HG03139 (cell line): ENCODE measurements around the gene ATG101.

ENCODE experiments used
- ATAC-seq: cut with Tn5 transposase; IDR thresholded peaks from one replicate; pipeline ENCODE4 v1.9.1; 2021; ENCODE audit not compliant: unreplicated experiment

ATG101 gene

DNA sequence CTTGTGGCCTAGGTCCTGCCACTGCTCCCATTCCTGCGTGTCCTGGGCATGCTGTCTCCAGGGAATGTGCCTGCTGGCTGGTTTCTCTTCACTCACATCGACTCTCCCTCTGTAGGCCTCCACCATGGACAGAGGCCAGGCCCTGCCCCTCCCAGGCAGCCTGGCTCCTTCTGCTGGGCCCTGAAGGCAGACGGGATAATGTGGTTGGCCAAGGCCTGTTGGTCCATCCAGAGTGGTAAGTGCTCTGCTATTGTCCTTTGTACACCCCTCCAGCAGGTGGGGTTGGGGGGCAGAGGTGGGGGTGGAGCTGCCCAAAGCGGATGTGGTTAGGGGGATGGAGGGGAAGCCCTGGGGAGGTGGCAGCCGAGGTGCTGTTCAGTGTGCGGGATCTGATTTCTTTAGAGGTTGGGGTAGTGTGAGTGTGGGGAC lies 28.1 kb upstream of the ATG101 start:
- ATAC-seq, result no peak

DNA sequence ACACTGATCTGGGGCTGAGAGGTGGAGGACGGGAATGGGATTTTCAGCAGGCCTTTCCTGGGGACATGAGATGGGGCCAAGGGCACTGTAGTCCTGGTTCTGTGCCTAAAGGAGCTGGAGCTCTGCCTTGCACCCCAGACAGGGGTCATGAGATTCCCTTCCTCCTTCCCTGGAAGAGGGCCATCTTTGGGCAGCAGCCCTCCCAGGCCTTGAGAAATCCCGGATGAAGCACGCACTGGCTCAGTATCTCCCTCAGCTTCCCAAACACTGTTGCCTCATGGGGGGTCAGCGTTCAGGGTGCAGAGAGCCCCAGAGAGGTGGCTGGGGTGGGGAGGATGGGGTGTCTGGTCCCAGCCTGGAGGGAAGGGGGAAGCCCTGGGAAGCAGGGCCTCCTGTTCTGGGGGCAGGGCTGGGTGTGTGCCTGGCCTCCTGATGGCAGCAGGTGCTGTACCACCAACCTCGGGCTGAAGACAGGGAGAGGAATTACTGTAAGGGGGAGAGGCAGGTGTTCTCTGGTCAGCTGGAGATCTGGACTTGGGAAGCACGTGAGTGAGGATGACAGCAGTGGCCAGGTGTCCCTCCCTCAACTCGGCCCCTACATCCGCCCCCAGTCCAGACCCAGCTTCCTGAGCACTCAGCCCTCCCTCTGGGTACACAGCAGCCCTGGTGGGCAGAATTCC lies 26.9 kb upstream of the ATG101 start:
- no peak for ATAC-seq

DNA sequence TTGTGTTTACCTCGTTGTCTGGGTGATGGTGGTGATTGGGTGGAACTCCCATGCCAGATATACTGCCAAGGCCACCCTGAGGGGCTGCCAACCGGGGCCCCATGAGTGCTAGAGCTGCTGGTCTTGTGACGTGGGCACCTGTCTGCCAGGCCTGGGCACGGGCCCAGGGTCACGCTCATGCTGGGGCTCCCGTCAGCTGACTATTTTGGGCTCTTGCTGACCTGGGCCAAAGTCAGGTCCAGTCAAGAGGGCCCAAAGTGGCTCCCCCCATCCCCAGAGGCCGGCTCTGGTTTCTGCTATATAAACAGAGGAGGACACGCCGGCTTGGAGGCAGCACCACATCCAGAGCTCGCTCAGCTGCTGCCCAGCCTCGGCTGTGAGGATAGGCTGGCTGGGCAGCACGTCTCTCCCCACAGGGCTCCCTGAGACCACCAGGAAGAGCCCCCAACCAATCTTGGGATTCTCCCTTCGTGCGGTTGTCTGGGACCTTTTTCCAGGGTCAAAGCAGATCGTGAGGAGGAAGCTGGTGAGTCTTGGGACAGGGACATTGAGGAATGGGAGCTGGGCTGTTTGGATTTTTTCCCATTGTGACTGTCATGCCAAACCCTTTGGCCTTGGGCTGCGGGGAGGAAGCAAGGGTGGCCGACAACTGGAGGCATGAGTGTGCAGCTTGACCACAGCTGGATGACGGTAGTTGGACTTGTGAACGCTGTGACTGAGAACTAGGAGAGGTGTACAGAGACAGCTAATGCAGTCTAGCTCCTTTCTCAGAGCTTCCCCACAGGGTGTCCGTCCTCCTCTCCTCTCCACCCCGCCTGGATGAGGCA lies 26.2 kb upstream of the ATG101 start:
- ATAC-seq, result no peak

DNA sequence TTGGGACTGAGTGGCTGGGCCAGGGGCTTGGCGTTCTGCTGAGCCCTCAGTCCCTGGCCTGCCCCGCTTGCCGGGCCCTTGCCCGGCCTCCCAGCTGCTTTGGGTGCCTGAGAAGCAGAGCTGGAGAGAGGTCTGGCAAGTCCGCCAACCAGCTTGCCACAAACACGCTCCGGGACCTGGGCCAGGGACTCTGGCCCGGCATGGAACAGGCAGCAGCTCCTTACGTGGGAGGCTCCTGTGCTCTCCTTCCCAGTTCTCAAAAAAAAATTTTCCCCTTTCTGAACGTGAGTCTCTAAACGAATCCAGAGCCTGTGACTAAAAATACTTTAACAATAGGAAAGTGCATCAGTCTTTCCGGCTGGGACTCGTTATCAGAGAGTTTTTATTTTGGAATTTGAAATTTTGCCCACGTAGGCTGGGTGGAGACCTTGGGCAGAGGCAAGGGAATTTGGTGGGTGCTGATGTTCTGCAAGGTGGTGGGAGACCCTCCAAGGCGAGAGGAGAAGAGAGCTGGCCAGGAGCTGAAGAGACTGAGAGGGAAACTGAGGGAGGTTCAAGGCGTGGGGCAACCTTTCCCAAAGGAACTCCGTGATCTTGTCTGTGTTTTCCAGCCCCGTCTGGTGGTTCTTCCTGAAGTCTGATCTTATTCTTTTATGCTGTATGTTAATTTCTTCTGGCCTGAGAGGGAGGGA lies 25.3 kb upstream of the ATG101 start:
- ATAC-seq, result no peak

DNA sequence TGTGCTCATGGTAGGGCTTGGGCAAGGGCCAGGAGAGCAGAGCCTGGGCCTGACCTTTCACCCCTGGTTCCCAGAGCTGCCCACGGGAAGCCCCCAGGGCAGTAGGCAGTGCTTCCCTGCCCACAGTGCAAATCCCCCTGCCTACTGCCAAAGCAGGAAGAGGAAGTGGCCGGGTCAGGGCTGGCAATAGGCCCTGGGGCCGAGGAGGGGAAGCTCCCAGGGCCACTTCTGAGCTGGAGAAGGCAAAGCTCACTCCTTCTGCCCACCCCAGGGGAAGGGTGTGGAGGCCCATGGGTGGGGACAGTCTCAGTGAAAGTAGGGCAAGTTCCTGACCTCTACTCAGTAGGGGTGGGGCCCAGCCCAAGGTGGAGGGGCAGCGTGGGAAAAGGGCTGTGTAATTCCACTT lies 24.0 kb upstream of the ATG101 start:
- no peak for ATAC-seq

DNA sequence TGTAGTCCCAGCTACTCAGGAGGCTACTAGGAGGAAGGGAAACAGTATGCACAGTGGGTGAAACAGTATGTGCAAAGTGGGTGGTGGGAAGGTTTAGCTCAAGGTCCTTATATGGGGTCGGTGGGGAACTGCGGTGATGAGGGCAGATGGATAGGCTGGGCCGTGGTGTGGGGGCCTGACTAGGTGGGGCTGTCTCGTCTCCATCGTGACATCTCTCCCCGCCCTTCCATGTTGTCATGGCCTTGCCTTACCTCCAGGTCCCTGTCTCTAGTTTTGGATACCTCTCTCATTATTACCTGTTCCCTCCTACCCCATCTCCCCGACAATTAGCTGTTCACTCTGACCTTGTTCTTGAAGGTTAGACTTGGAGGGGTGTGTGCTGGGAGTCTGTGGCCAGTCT lies 22.9 kb upstream of the ATG101 start:
- no peak for ATAC-seq

DNA sequence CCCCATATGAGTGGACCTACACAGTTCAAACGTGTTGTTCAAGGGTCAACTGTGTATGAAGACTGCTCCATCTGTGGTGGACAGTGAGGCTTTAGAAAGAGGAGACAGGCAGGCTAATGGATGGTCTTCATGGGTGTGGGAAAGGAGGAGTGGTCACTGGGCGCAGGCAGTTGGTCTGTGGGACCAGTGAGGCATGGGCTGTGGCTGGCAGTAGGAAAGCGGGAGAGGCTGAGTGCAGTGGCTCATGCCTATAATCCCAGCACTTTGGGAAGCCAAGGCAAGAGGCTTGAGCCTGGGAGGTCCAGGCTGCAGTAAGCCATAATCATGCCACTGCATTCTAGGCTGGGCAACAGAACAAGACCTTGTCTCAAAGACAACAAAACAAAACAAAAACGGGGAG lies 20.5 kb upstream of the ATG101 start:
- no peak for ATAC-seq

DNA sequence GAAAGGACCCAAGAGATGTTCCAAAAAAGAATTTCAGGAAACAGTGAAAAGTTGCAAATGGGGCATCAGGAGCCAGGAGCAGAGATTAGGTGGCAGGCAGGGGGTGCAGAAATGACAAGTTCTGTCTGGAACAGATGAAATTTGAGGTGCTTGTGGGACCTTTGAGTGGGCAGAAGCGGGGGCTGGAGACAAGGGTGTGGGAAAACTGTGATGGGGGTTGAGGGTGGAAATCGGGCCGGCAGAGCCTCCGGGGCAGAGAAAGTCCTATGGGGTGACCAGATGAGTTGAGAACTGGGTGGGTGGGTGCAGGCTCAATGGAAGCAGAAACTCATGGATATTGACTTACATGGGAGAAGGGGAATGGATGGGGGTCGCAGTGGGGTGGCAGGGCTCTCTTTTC lies 20.1 kb upstream of the ATG101 start:
- no peak for ATAC-seq

DNA sequence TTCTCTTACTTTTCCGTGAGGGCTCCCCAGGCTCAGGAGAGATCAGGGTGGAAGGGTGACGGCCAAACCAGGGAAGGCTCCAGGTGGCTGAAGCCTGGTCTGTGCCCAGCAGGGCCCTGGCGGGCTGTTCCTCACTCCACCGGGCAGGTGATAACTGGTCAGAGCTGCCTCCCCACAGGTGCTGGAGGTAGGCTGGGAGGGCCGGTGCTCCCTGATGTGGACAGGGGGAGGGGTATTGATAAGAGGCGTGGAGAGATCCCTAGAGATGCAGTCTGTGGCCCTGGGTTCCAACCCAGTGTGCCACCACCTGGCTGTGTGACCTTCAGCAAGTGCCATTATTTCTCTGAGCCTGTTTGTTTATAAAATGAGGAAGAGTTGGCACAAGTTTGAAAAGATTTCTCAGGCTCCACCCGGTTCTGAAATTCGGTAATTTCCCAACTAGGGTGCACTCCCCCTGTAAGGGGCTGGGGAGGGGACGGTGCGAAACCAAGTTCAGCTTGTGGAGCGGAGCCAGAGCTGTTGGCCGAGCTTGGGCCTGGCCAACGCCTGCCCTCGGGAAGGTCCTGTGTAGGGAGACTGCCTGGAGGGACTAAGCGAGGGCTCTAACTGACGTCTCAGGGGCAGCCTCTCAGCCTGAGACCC lies 19.5 kb upstream of the ATG101 start:
- no peak for ATAC-seq

DNA sequence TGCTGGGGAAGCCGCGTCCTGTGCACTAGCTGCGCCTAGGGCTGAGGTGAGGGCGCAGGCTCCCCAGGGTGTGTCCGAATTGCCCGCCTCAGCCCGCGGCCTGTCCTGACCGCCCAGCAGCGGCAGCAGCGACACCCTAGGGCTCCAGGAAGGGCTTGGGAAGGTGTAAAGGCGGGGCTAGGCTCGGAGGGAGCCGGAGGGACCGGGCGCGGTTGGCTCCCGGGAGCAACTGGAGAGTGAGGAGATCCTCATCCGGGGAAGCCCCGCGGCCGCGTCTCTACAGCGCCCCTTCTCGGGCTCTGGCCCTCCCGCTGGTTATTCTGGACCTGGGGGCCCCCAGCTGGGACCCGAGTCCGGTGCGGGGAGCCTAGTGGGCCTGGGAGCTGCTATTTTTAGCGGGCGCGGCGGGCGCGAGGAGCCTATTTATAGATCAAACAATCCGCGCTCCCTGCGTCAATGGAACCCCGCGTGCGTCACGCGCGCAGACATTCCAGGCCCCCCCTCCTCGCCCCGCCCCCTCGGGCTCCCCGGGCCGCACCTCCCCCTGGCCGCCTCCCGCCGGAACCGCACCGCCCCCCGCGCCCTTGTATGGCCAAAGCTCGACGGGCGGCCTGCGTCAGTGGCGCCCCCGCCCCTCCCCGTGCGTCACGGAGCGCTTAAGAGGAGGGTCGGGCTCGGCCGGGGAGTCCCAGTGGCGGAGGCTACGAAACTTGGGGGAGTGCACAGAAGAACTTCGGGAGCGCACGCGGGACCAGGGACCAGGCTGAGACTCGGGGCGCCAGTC lies 18.8 kb upstream of the ATG101 start, which contains the start of gene NR4A1:
NR4A1 (plus strand) TSS at position 685 of the 784 bp plus-strand sequence. CDS start 2,887 bp downstream, outside the sequence.
- peak; percentile 75 for ATAC-seq

DNA sequence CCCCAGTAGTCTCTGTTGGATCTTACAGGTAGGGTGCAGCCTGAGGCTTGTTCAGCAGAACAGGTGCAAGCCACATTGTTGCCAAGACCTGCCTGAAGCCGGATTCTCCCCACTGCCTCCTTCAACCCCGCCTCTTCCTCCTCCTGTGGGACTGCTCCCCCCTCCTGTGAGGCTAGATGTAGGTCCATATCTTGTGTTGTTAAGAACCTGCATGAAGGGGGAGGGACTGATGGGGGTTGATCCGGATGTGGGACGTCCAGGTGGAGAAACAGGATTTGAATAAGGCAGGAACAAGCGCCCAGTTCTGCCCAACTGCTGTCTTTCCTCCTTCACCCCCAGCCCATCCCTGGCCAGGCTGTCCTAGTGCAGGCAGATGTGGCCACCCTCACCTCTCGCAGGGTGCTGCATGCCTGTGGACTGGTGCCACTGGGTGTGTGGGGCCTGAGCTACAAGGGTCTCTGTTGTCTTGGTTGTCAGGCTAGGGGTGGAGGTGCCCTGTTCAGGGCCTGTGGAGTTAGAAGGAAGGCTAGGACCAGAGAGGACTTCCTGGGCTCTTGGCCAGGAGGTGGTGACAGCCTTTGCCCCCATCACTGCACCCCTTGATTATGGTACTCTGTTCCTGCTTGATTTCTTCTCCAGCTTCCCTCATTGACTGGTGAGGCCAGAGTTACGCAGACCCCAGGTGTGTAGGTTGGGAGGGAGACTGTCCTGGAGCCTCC lies 17.2 kb upstream of the ATG101 start:
- ATAC-seq, result no peak

DNA sequence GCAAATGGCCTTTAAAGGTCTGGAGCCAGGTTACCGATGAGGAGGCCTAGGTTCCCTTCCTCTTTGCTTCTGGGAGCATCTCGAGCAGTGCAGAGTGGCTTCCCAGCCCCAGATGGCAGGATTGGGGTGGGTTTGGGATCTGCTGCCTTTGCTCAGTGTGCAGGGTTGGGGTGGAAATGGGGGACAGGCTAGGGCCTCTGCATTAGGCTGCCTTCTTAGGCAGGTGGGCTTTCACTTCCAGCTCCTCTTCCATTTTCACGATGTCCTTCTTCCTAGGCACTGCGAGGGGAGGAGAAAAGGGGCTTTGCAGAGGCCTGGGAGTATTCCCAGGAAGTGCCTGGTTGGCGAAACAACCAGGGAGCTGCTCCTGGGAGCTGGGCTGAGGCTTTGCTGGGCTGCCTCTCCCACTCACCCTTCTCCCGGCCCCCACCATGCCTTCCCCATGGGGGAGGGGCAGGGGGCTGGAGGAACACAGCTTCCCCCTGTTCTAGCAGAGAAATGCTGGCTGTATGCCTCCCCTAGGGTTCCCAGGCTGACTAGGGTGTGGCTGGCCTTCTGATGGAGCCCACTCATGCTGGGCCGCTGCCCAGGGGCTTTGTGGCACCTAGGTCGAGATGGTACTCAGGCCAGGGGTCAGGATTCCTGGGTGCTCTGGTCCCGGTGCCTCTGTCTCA lies 16.1 kb upstream of the ATG101 start:
- ATAC-seq, result no peak

DNA sequence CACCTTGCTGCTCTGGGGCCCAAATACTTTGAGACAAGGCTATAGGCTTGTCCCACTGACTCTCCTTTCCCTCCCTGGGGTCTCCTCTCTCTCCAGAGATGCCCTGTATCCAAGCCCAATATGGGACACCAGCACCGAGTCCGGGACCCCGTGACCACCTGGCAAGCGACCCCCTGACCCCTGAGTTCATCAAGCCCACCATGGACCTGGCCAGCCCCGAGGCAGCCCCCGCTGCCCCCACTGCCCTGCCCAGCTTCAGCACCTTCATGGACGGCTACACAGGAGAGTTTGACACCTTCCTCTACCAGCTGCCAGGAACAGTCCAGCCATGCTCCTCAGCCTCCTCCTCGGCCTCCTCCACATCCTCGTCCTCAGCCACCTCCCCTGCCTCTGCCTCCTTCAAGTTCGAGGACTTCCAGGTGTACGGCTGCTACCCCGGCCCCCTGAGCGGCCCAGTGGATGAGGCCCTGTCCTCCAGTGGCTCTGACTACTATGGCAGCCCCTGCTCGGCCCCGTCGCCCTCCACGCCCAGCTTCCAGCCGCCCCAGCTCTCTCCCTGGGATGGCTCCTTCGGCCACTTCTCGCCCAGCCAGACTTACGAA lies 15.4 kb upstream of the ATG101 start:
- no peak for ATAC-seq

DNA sequence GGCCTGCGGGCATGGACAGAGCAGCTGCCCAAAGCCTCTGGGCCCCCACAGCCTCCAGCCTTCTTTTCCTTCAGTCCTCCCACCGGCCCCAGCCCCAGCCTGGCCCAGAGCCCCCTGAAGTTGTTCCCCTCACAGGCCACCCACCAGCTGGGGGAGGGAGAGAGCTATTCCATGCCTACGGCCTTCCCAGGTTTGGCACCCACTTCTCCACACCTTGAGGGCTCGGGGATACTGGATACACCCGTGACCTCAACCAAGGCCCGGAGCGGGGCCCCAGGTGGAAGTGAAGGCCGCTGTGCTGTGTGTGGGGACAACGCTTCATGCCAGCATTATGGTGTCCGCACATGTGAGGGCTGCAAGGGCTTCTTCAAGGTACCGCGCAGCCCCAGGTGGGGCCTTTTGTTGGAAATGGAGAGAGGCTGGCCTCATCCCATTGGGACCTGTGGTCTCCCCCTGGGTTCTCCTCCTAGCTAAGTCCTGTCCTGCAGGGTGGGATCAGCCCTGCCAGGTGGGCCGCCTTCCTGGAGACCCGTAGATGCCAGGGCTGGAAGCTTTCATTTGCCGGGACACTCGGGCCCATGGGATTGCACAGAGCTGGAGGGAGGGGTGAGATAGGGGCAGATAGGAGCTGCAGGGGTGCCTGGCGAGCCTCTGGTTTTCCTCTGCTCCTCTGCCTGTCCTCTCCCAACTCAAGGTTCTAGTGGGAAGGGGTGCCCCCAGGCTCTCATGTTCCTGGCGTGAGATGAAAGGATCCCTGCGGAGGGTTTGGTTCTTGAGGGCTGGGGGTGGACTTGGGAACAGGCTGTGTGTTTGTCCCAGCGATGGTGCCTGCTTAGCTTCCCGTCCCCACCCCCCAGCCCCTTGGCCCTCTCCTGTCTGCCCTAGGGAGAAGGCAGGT lies 14.7 kb upstream of the ATG101 start:
- no peak for ATAC-seq

DNA sequence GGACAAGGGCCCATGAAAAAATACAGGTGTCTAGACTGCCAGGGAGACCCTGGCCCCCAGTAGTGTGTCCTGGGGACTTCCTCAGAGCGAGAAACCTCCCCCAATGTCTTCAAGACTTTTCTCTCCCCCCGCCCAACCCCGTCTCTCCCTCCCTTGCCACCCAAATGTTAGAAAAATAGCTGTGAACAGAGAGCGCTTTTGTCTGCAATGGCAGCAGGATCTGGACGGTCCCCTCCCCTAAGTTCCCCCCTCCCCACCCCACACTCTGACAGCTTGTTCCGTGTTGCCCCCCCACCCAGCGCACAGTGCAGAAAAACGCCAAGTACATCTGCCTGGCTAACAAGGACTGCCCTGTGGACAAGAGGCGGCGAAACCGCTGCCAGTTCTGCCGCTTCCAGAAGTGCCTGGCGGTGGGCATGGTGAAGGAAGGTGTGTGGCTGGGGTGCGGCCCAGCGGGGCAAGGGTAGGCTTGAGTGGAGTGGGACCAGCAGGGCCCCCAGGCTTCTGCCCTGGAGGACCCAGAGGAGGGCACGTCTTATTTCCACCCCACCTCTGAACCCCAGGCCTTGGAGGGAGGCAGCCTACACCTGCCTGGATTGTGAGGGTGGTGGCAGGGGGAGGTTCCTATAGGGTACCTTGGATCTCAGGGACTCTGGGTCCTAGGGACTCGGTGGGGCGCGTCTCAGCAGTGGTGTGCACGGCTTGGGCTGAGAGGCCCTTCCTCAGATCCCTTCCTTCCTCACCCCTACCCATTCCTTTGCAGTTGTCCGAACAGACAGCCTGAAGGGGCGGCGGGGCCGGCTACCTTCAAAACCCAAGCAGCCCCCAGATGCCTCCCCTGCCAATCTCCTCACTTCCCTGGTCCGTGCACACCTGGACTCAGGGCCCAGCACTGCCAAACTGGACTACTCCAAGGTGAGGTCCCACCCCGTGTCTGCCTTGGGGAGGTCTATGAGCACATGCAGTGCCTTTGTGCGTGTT lies 13.8 kb upstream of the ATG101 start:
- ATAC-seq, result no peak

DNA sequence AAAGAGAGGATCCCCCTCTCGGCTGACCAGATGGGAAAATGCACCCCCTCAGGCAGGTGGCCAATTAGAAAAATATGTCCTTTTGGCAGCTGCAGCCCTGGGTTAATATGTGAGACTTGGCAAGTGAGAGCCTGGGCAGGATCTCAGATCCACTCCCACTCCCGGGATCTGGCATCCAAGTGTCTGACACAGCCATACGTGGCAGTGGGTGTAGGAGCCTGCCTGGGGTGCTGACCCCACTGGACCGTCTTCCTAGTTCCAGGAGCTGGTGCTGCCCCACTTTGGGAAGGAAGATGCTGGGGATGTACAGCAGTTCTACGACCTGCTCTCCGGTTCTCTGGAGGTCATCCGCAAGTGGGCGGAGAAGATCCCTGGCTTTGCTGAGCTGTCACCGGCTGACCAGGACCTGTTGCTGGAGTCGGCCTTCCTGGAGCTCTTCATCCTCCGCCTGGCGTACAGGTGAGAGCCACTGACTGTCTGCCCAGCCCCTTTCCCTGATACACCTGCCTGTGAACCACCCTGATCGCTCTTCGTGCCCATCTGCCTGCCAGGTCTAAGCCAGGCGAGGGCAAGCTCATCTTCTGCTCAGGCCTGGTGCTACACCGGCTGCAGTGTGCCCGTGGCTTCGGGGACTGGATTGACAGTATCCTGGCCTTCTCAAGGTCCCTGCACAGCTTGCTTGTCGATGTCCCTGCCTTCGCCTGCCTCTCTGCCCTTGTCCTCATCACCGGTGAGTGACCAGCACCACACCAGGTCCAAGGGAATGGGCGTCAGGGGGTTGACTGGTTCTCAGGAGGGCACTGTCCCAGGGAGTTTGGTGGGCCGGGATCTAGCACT lies 12.8 kb upstream of the ATG101 start:
- no peak for ATAC-seq
